Fibroblast of lung (primary cell): ENCODE measurements around the gene HDHD3.

Source experiments
- CTCF ChIP-seq, 2 donors: IDR thresholded peaks in 1 of 2; conservative IDR thresholded peaks in 1 of 2; 1 replicate in 1 of 2; 2 replicates in 1 of 2; pipeline ENCODE4 v1.5.1; 2011 to 2012; ENCODE audit warnings: low read length in 2 of 2, control low read depth in 1 of 2, inconsistent platforms in 1 of 2, low read depth in 1 of 2, mild to moderate bottlenecking in 1 of 2
- EZH2 ChIP-seq: IDR thresholded peaks from 2 replicates; pipeline ENCODE4 v1.5.1; 2012; ENCODE audit warnings: low read length, control low read depth, mild to moderate bottlenecking; ENCODE audit errors: missing control alignments

DNA sequence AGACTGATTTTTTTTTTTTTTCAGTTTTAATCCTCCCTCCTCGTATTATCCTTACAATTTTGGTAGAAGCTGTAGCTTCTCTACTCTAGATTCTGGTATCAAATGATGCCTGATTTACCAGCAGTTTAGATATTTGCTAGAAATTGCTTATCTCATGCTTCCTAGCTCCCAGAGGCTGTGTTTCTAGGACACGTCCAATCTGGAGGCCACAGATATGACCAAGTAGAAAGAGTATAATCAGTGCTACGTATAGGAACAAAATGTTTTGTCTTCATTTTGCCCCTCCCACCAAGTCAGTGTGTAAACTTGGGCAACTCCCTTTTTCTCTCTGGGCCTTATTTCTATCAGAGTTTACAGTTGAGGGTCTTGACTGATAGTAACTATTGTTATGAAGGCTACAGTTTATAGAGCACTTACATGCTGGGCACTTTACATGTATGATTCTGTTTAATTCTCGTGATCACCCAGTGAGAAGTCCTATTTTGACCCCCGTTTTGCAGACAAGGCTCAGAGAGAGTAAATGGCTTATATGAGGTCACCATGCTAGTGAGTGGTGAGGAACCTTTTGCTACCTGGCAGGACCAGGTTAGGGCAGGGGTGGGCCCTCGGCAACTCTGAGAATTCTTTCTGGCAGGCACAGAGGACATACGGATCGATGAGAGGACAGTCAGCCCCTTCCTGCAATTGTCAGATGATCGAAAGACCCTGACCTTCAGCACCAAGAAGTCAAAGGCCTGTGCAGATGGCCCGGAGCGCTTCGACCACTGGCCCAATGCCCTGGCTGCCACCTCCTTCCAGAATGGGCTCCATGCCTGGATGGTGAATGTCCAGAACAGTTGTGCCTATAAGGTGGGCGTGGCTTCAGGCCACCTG lies 7.6 kb downstream of the HDHD3 start:
- TF ChIP-seq CTCF (conservative IDR thresholded peaks at IDR 0.05 in 1 of 2, IDR thresholded peaks at IDR 0.05 in 1 of 2; ENCODE audit: low read depth in 1 of 2, low read length in 2 of 2) (no peak), EZH2 (no peak)
